DND-41 (cell line): ENCODE measurements around the gene CCDC178.

Source experiments
- CTCF ChIP-seq: IDR thresholded peaks from 2 replicates; pipeline ENCODE4 v1.5.1; 2012; ENCODE audit warnings: borderline replicate concordance, low read length, moderate library complexity, mild to moderate bottlenecking; ENCODE audit not compliant: poor library complexity, severe bottlenecking; ENCODE audit errors: extremely low read depth
- EZH2 ChIP-seq: IDR thresholded peaks from 3 replicates; pipeline ENCODE4 v1.6.1; 2012; ENCODE audit warnings: borderline replicate concordance, low read depth, mild to moderate bottlenecking, moderate library complexity, low read length, inconsistent platforms; ENCODE audit not compliant: severe bottlenecking

- TF ChIP-seq CTCF = no peak
- no peak for TF ChIP-seq EZH2
Observed at GRCh38 chr18:33470216-33470615, 29.7 kb upstream of the CCDC178 start.
